Fibroblast of villous mesenchyme (primary cell): Measurements from ENCODE around the gene HOXA3. TPM values are rescaled to one million over a fixed set of nuclear protein-coding genes. Genes with fewer than 3 reads are reported as not detected.

ENCODE experiments used
- DNase-seq: peaks from one replicate; pipeline ENCODE4 v3.0.0-alpha.2; 2010; ENCODE audit warnings: low read depth
- H3K4me3 ChIP-seq: 2 replicates; pipeline ENCODE4 v1.5.1; 2011; ENCODE audit warnings: low read depth, mild to moderate bottlenecking, low read length
- CTCF ChIP-seq: IDR thresholded peaks from 2 replicates; pipeline ENCODE4 v1.5.1; 2012; ENCODE audit warnings: low read depth, mild to moderate bottlenecking, low read length; ENCODE audit not compliant: insufficient read depth
- total RNA-seq: library from RNA; depleted of rRNA; stranded (reverse); fragments of >200 nt; gene quantifications from 2 replicates; pipeline ENCODE4 v1.2.3, GENCODE V29; 2012

HOXA3 gene
- total RNA-seq, 1 donor: 11.7 TPM

GRCh38 chr7:27198138-27198841 lies 45.9 kb upstream of the HOXA3 start:
- DNase-seq: peak; percentile 19
- H3K4me3 ChIP-seq: peak overlapping the region; percentile 86
- no peak for TF ChIP-seq CTCF

- no peak for TF ChIP-seq CTCF
- peak overlapping the region; percentile 86 for H3K4me3 ChIP-seq
- DNase-seq: peak; percentile 45
Measured at GRCh38 chr7:27197137-27198042, 45.0 kb upstream of the HOXA3 start.

GRCh38 chr7:27196287-27196767 lies 43.9 kb upstream of the HOXA3 start:
- peak overlapping the region; percentile 86 for H3K4me3 ChIP-seq
- DNase-seq: peak; percentile 93

GRCh38 chr7:27194686-27195379 lies 42.5 kb upstream of the HOXA3 start:
- no peak for TF ChIP-seq CTCF
- peak; percentile 75 for DNase-seq
- peak overlapping the region; percentile 86 for H3K4me3 ChIP-seq

More at GRCh38 chr7:27196287-27196767, 43.9 kb upstream of the HOXA3 start:
- peak; percentile 77 for TF ChIP-seq CTCF

GRCh38 chr7:27194002-27194352 lies 41.6 kb upstream of the HOXA3 start:
- no peak for TF ChIP-seq CTCF
- peak overlapping the region; percentile 86 for H3K4me3 ChIP-seq
- DNase-seq: no peak

GRCh38 chr7:27193335-27194001 lies 41.1 kb upstream of the HOXA3 start:
- peak; percentile 80 for DNase-seq
- peak overlapping the region; percentile 86 for H3K4me3 ChIP-seq
- TF ChIP-seq CTCF: no peak
